ENCODE results near the gene SLAMF7. TPM values are rescaled to one million over a fixed set of nuclear protein-coding genes. Genes with fewer than 3 reads are reported as not detected.

The SLAMF7 gene
- total RNA-seq, 1 donor from 2014 or later: 2.7 TPM

DNA sequence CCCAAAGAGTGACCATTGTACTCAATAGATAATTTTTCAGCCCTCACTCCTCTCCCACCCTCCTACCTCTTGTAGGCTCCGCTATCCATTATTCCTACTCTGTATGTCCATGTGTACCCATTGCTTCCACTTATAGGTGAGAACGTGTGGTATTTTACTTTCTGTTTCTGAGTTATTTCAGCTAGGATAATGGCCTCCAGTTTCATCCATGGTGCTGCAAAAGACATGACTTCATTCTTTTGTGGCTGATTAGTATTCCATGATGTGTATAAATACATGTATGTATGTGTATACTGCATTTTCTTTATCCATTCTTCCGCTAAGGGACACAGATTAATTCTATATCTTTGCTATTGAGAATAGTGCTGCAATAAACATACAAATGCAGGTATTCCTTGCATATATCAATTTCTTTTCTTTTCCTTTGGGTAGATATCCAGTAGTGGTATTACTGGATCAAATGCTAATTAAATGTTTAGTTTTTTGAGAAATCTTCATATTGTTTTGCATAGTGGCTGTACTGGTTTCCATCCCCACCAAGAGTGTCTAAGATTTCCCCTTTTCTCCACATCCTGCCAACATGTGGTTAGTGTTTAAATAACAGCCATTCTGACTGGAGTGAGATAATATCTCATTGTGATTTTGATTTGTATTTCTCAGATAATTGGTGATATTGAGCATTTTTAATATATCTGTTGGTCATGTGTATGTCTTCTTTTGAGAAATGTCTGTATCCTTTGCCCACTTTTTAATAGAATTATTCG lies 61.8 kb downstream of the SLAMF7 start:
- DNase-seq (ENCODE audit: low spot score): no peak

DNA sequence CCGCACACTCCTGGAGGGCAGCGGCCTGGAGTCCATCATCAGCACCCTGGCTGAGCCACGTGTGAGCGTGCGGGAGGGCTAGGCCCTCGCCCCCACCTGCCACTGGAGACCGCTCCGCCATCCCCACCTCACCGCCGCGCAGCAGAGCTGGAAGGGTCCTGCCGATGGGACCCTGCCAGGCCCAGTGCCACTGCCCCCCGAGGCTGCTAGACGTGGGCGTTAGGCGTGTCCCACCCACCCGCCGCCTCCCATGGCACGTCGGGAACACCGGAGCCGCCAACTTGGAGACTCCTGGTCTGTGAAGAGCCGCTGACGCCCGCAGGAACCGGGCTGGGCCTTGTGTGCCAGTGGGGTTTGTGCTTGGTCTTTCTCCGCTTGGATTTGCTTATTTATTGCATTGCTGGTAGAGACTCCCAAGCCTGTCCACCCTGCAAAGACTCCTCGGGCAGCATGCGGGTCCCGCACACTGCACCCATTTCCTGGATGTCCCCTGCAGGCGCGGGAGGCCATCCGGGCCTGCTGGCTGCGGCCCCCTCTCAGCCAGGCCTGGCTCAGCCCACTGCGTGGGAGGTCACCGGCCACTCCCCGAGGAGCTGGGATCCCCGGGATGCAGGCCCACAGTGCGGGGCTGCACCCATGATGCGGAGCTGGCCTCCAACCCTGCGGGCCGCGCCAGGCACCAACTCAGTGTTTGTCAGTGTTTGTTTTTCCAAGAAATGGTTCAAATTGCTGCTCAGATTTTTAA lies 63.0 kb downstream of the SLAMF7 start:
- DNase-seq (ENCODE audit: low spot score): no peak

Other genes with a start within 250 kb of the SLAMF7 start
- gene SLAMF6, start 216.0 kb upstream of the SLAMF7 start, total RNA-seq: 2.2 TPM
- gene CD84, start 159.8 kb upstream of the SLAMF7 start, total RNA-seq: 11.9 TPM
- gene SLAMF1, start 92.2 kb upstream of the SLAMF7 start, total RNA-seq: 2.8 TPM
- gene CD48, start 27.4 kb upstream of the SLAMF7 start, total RNA-seq: 15.0 TPM
- gene LY9, start 56.9 kb downstream of the SLAMF7 start, total RNA-seq: 3.9 TPM
- 1.5 TPM for gene CD244, start 123.6 kb downstream of the SLAMF7 start, total RNA-seq
- 0.29 TPM for gene ITLN1, start 145.9 kb downstream of the SLAMF7 start, total RNA-seq
- gene ITLN2, start 215.6 kb downstream of the SLAMF7 start, total RNA-seq: not detected